Motor neuron (in vitro differentiated cells): ENCODE results near the gene ATXN10. TPM values are rescaled to one million over a fixed set of nuclear protein-coding genes. Genes with fewer than 3 reads are reported as not detected.
"Not testable (repeated sequence)": the region's sequence is repeated elsewhere in the genome, so short reads cannot be mapped to it uniquely, and the experiment has no call there.

ENCODE experiments used
- ATAC-seq, 8 experiments: fragments of 200-7000 bp; cut with Tn5 transposase; replicated peaks in 6 of 8; 2 replicates each; pipeline ENCODE4 v1.8.0; 2021; ENCODE audit warnings: mild to moderate bottlenecking in 8 of 8, moderate library complexity in 8 of 8
- H3K27ac ChIP-seq, 2 donors: fragments of 250-450 bp; sonication (Bioruptor Pico); 2 replicates each; pipeline ENCODE4 v1.9.0; 2021; ENCODE audit warnings: antibody characterized with exemption in 2 of 2, mild to moderate bottlenecking in 2 of 2, moderate library complexity in 1 of 2
- H3K4me1 ChIP-seq, 2 donors: fragments of 250-450 bp; sonication (Bioruptor Pico); replicated peaks in 1 of 2; 2 replicates each; pipeline ENCODE4 v1.6.1; 2021; ENCODE audit warnings: antibody characterized with exemption in 2 of 2, mild to moderate bottlenecking in 2 of 2, moderate library complexity in 1 of 2
- H3K4me3 ChIP-seq, 5 donors: fragments of 250-450 bp; sonication (Bioruptor Pico); 2 replicates each; pipeline ENCODE4 v1.9.0; 2021; ENCODE audit warnings: antibody characterized with exemption in 5 of 5, mild to moderate bottlenecking in 5 of 5, moderate library complexity in 4 of 5
- WGBS, 10 experiments: fragments of 450-650 bp; shearing (Covaris generic); methylation state at CpG; one replicate each; pipeline ENCODE4 v1.0.0; 2022; 5-methylcytosine and 5-hydroxymethylcytosine counted together
- in situ Hi-C, 9 experiments: fragments of 400-800 bp; cut with MboI; loops; one replicate each; pipeline ENCODE4 v1.15.0; 2021; ENCODE audit warnings: low sequenced_read_pairs in 9 of 9, low pct_unique_long_range_greater_than_20kb in 2 of 9; ENCODE audit not compliant: unreplicated experiment in 9 of 9
- total RNA-seq, 8 experiments: library from RNA; unstranded; fragments of 300-600 nt; gene quantifications; 2 replicates each; pipeline versions ENCODE4 v1.2.3 to v1.2.4, GENCODE V29; 2022

Gene ATXN10
- total RNA-seq = 100 to 1,000 TPM in 3 of 8 experiments, 10 to 100 TPM in 5; 61.1 to 122 (median 89.1) TPM

- peak within 1 kb of the TSS; percentile 87 to 88 for H3K27ac ChIP-seq
- ATAC-seq = peak; percentile 70 to 93 (median 87)
- WGBS, 10 experiments = 6% methylated on average over 6 of the region's 89 CpGs; no CpG with 5 or more reads in 9 of the 10 experiments
- in situ Hi-C loops = loop anchor here in 1 of 9 experiments (25.0 kb wide), 1 partner anchor 165 kb away; no protein-coding TSS in a partner anchor
- H3K4me3 ChIP-seq = peak within 1 kb of the TSS; percentile 77 to 90 (median 87)
- peaks cover 14 to 17% of the 10 kb centered on the region in 2 donors for H3K4me1 ChIP-seq
These were observed at the start of gene ATXN10 for GRCh38 chr22:45671783-45672563. Gene ATXN10, plus strand, starts transcription at chr22:45671834. Its CDS starts 230 bp downstream, at chr22:45672064.

- ATAC-seq = no peak
- no peaks in the 10 kb centered on the region for H3K4me1 ChIP-seq
- H3K27ac ChIP-seq = no peak overlapping the region
- WGBS, 10 experiments = 50 to 86% (median 78%) methylated on average over 1 to 5 of the region's 11 CpGs; no CpG with 5 or more reads in 2 of the 10 experiments
- no peak overlapping the region for H3K4me3 ChIP-seq
- in situ Hi-C loops = loop anchor here in 1 of 9 experiments (25.0 kb wide), 1 partner anchor 1965 kb away; no protein-coding TSS in a partner anchor
These were observed 49.6 kb upstream of the ATXN10 start for GRCh38 chr22:45621836-45622600.

GRCh38 chr22:45623464-45624145, 48.0 kb upstream of the ATXN10 start:
- H3K4me1 ChIP-seq, ATAC-seq, H3K4me3 ChIP-seq, H3K27ac ChIP-seq: not testable (repeated sequence)
- 0 to 100% (median 50%) methylated on average over 1 to 2 of the region's 3 CpGs for WGBS, 10 experiments
- in situ Hi-C loops = loop anchor here in 1 of 9 experiments (25.0 kb wide), 1 partner anchor 1964 kb away; no protein-coding TSS in a partner anchor

- in situ Hi-C loops = no loop called here
- no peak overlapping the region for H3K27ac ChIP-seq
- no peak overlapping the region for H3K4me3 ChIP-seq
- H3K4me1 ChIP-seq = peaks cover 19 to 27% of the 10 kb centered on the region in 2 donors
- WGBS, 10 experiments = 52 to 100% (median 93%) methylated on average over 1 to 7 of the region's 22 CpGs; no CpG with 5 or more reads in 5 of the 10 experiments
- no peak for ATAC-seq
These were observed 45.4 kb upstream of the ATXN10 start for GRCh38 chr22:45626198-45626651.

- Histone ChIP-seq H3K27ac (no peak overlapping the region), H3K4me3 (no peak overlapping the region), H3K4me1 (peaks cover 25 to 34% of the 10 kb centered on the region in 2 donors)
- 66 to 93% (median 89%) methylated on average over 2 to 18 of the region's 22 CpGs; no CpG with 5 or more reads in 1 of the 10 experiments for WGBS, 10 experiments
- no peak for ATAC-seq
- in situ Hi-C loops = no loop called here
These were observed 44.0 kb upstream of the ATXN10 start for GRCh38 chr22:45627489-45628233.

- in situ Hi-C loops = no loop called here
- peak in 3 of 8 experiments; percentile 46 to 52 (median 48) for ATAC-seq
- 17 to 71% (median 28%) methylated on average over 1 to 5 of the region's 5 CpGs; no CpG with 5 or more reads in 3 of the 10 experiments for WGBS, 10 experiments
- H3K27ac ChIP-seq = no peak overlapping the region
- H3K4me1 ChIP-seq = peaks cover 31 to 43% of the 10 kb centered on the region in 2 donors
- no peak overlapping the region for H3K4me3 ChIP-seq
These were observed 43.1 kb upstream of the ATXN10 start for GRCh38 chr22:45628515-45628914.

GRCh38 chr22:45629469-45630089, 42.1 kb upstream of the ATXN10 start:
- 20 to 100% (median 58%) methylated on average over 1 to 8 of the region's 15 CpGs; no CpG with 5 or more reads in 4 of the 10 experiments for WGBS, 10 experiments
- Histone ChIP-seq H3K4me3 (no peak overlapping the region), H3K27ac (peak overlapping the region; percentile 15 to 41), H3K4me1 (peaks cover 31 to 44% of the 10 kb centered on the region in 2 donors)
- in situ Hi-C loops = no loop called here
- ATAC-seq = peak in 5 of 8 experiments; percentile 56 to 76 (median 76)

- in situ Hi-C loops = no loop called here
- H3K4me1 ChIP-seq = peaks cover 31 to 44% of the 10 kb centered on the region in 2 donors
- no peak overlapping the region for H3K4me3 ChIP-seq
- ATAC-seq = no peak
- 75 to 100% (median 93%) methylated on average over 1 to 10 of the region's 15 CpGs; no CpG with 5 or more reads in 3 of the 10 experiments for WGBS, 10 experiments
- H3K27ac ChIP-seq = no peak overlapping the region
These were observed 41.2 kb upstream of the ATXN10 start for GRCh38 chr22:45630436-45630835.

GRCh38 chr22:45631140-45631840, 40.3 kb upstream of the ATXN10 start:
- WGBS, 10 experiments = 19 to 62% (median 47%) methylated on average over 3 to 9 of the region's 12 CpGs; no CpG with 5 or more reads in 4 of the 10 experiments
- no peak overlapping the region for H3K4me3 ChIP-seq
- ATAC-seq = peak in 5 of 8 experiments; percentile 36 to 80 (median 56)
- peaks cover 31 to 44% of the 10 kb centered on the region in 2 donors for H3K4me1 ChIP-seq
- no peak overlapping the region for H3K27ac ChIP-seq
- in situ Hi-C loops = no loop called here

- no peak overlapping the region for H3K4me3 ChIP-seq
- H3K4me1 ChIP-seq = peaks cover 31 to 44% of the 10 kb centered on the region in 2 donors
- 60 to 100% (median 88%) methylated on average over 1 to 6 of the region's 7 CpGs; no CpG with 5 or more reads in 2 of the 10 experiments for WGBS, 10 experiments
- in situ Hi-C loops = no loop called here
- no peak overlapping the region for H3K27ac ChIP-seq
- ATAC-seq = no peak
These were observed 39.8 kb upstream of the ATXN10 start for GRCh38 chr22:45631841-45632238.
